Endothelial cell of umbilical vein (primary cell): Measurements from ENCODE around the gene CPLX1. TPM values are rescaled to one million over a fixed set of nuclear protein-coding genes. Genes with fewer than 3 reads are reported as not detected.

Source experiments
- BruUV-seq: library from RNA; stranded (reverse); fragments of 400-500 nt; replicated peaks from 2 replicates; lab custom pipeline; 2021; lab: Mats Ljungman, UMichigan
- CTCF ChIA-PET: fragments of 300-600, 350-600 bp; sonication (Branson Sonifier 250); formaldehyde crosslinking; loops from one replicate; lab custom pipeline; 2021; ENCODE audit warnings: antibody characterized with exemption, inconsistent platforms; lab: Charles Lee
- POLR2A ChIA-PET: fragments of 300-600, 350-600 bp; sonication (Branson Sonifier 250); formaldehyde crosslinking; loops from one replicate; lab custom pipeline; 2021; ENCODE audit warnings: antibody characterized with exemption, inconsistent platforms; lab: Charles Lee
- DNase-seq: peaks from one replicate; pipeline ENCODE4 v3.0.0-alpha.2; 2011; ENCODE audit warnings: low read depth, low spot score
- FAIRE-seq: peaks from 2 replicates; lab custom pipeline; 2011; peaks lifted over from hg19 to GRCh38; lab: Jason Lieb, UNC
- H2AFZ ChIP-seq: 2 replicates; pipeline ENCODE4 v1.6.0; 2012; ENCODE audit warnings: low read depth, low read length, control low read depth, inconsistent platforms
- H3K27ac ChIP-seq: 2 replicates; pipeline ENCODE4 v1.5.1; 2011; ENCODE audit warnings: low read depth, mild to moderate bottlenecking, control low read depth, low read length, moderate library complexity; ENCODE audit not compliant: insufficient read depth
- H3K27me3 ChIP-seq, 2 experiments: 2 replicates each; pipeline versions ENCODE4 v1.6.0 to v1.6.1; 2011; ENCODE audit warnings: low read length in 2 of 2, mixed read lengths in 1 of 2; ENCODE audit not compliant: control insufficient read depth in 2 of 2, insufficient read depth in 2 of 2
- H3K36me3 ChIP-seq, 2 experiments: 2 replicates in 1 of 2; 3 replicates in 1 of 2; pipeline ENCODE4 v1.5.1; 2011; ENCODE audit warnings: low read length in 2 of 2, mild to moderate bottlenecking in 1 of 2, moderate library complexity in 1 of 2; ENCODE audit not compliant: control insufficient read depth in 2 of 2, insufficient read depth in 2 of 2; ENCODE audit errors: extremely low read depth in 1 of 2
- H3K4me1 ChIP-seq: 3 replicates; pipeline ENCODE4 v1.5.1; 2011; ENCODE audit warnings: mild to moderate bottlenecking, low read length; ENCODE audit not compliant: control insufficient read depth, insufficient read depth; ENCODE audit errors: extremely low read depth
- H3K4me2 ChIP-seq: 2 replicates; pipeline ENCODE4 v1.6.1; 2011; ENCODE audit warnings: low read length, control low read depth, mixed read lengths; ENCODE audit not compliant: insufficient read depth
- H3K4me3 ChIP-seq, 3 experiments: fragments of 200-600 bp in 1 of 3; sonication (generic), shearing (Covaris generic) in 1 of 3; replicated peaks in 1 of 3; 2 replicates each; pipeline ENCODE4 v1.5.1; 2011 to 2016; ENCODE audit warnings: control low read depth in 3 of 3, low read length in 3 of 3, mild to moderate bottlenecking in 2 of 3, inconsistent platforms in 1 of 3, low read depth in 1 of 3, moderate library complexity in 1 of 3; ENCODE audit not compliant: insufficient read depth in 1 of 3
- H3K79me2 ChIP-seq: 2 replicates; pipeline ENCODE4 v1.6.0; 2012; ENCODE audit warnings: low read length, inconsistent platforms; ENCODE audit not compliant: control insufficient read depth, insufficient read depth
- H3K9ac ChIP-seq: replicated peaks from 2 replicates; pipeline ENCODE3; 2011; ENCODE audit warnings: low read length, control low read depth; ENCODE audit not compliant: insufficient read depth; ENCODE audit errors: extremely low read depth
- H3K9me1 ChIP-seq: replicated peaks from 3 replicates; pipeline ENCODE4 v1.6.0; 2011; ENCODE audit warnings: mild to moderate bottlenecking, low read length; ENCODE audit not compliant: control insufficient read depth, insufficient read depth; ENCODE audit errors: extremely low read depth
- H3K9me3 ChIP-seq: replicated peaks from 2 replicates; pipeline ENCODE4 v1.5.1; 2012; ENCODE audit warnings: low read length, inconsistent platforms; ENCODE audit not compliant: control insufficient read depth, insufficient read depth
- H4K20me1 ChIP-seq: replicated peaks from 2 replicates; pipeline ENCODE3; 2011; ENCODE audit warnings: mild to moderate bottlenecking, low read length; ENCODE audit not compliant: control insufficient read depth, insufficient read depth; ENCODE audit errors: extremely low read depth
- FOS ChIP-seq: IDR thresholded peaks from 2 replicates; pipeline ENCODE4 v1.6.1; 2011; ENCODE audit warnings: mild to moderate bottlenecking, low read length, moderate library complexity, borderline replicate concordance; ENCODE audit not compliant: insufficient read depth
- GATA2 ChIP-seq: IDR thresholded peaks from 2 replicates; pipeline ENCODE4 v1.7.0; 2011; ENCODE audit warnings: low read depth, mild to moderate bottlenecking, moderate library complexity, mixed read lengths, low read length; ENCODE audit not compliant: insufficient read length, insufficient read depth
- JUN ChIP-seq: IDR thresholded peaks from 2 replicates; pipeline ENCODE4 v1.6.1; 2011; ENCODE audit warnings: borderline replicate concordance, low read depth; ENCODE audit not compliant: insufficient read length, insufficient read depth
- POLR2AphosphoS5 ChIP-seq: IDR thresholded peaks from 2 replicates; pipeline ENCODE4 v1.6.1; 2012; ENCODE audit warnings: low read depth, mild to moderate bottlenecking, control low read depth, low read length, moderate library complexity; ENCODE audit not compliant: insufficient read depth
- dilution Hi-C: fragments of 300-500 bp; cut with MboI; formaldehyde crosslinking; loops from one replicate; pipeline ENCODE4 v1.15.0; 2019; ENCODE audit warnings: low sequenced_read_pairs; ENCODE audit not compliant: extremely low pct_ligation_motif_present
- intact Hi-C: fragments of 100-400 bp; cut with micrococcal nuclease; formaldehyde crosslinking; loops from one replicate; pipeline ENCODE4 v1.10.0; 2022
- polyA plus RNA-seq, 4 experiments: library from polyadenylated mRNA; depleted of rRNA in 3 of 4; stranded (reverse) in 3 of 4; unstranded in 1 of 4; fragments of >200 nt; gene quantifications; 2 replicates each; pipeline versions ENCODE4 v1.2.1 to v1.2.3, GENCODE V29; 2011 to 2012; ENCODE audit warnings: missing spikeins in 1 of 4
- total RNA-seq: library from RNA; stranded (reverse); gene quantifications from 2 replicates; pipeline ENCODE4 v1.2.3, GENCODE V29; 2021
- TF ChIP-seq, protein P1 (sequence below): IDR thresholded peaks from 2 replicates; pipeline ENCODE4 v1.6.1; 2011; ENCODE audit not compliant: insufficient read depth, insufficient read length
- TF ChIP-seq, protein P2 (sequence below), 2 donors: IDR thresholded peaks; 1 replicate in 1 of 2; 2 replicates in 1 of 2; pipeline ENCODE4 v1.5.1; 2011; ENCODE audit warnings: low read length in 2 of 2, mild to moderate bottlenecking in 2 of 2, moderate library complexity in 2 of 2, control low read depth in 1 of 2, inconsistent platforms in 1 of 2, low read depth in 1 of 2; ENCODE audit not compliant: insufficient read depth in 1 of 2; ENCODE audit errors: extremely low read depth in 1 of 2

Gene CPLX1
- total and polyA plus RNA-seq, 2 donors (not counting 3 experiments of a cell fraction or from before 2014, with no cell fraction given) = 1.0 to 1.8 TPM

DNA sequence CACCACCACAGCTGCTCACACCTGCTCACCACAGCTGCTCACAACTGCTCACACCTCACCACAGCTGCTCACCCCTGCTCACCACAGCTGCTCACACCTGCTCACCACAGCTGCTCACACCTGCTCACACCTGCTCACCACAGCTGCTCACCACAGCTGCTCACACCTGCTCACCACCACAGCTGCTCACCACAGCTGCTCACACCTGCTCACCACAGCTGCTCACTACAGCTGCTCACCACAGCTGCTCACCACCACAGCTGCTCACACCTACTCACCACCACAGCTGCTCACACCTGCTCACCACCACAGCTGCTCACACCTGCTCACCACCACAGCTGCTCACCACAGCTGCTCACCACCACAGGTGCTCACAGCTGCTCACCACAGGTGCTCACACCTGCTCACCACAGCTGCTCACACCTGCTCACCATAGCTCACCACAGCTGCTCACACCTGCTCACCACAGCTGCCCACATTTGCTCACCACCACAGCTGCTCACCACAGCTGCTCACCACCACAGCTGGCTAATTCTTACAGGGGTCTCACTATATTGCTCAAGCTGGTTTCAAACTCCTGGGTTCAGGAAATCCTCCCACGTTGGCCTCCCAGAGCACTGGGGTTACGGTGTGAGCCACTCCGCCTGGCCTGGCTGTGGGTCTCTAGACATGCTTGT lies 30.4 kb upstream of the CPLX1 start:
- Histone ChIP-seq H3K79me2 (no peaks in the 10 kb centered on the region), H3K9ac (no peak overlapping the region), H3K9me3 (no peaks in the 10 kb centered on the region), H3K27ac (no peak overlapping the region), H3K4me1 (no peaks in the 10 kb centered on the region), H2AFZ (no peak overlapping the region), H3K9me1 (no peaks in the 10 kb centered on the region), H3K4me3 (no peak overlapping the region), H3K36me3 (peaks cover 7 to 33% of the 10 kb centered on the region in 2 experiments), H4K20me1 (no peaks in the 10 kb centered on the region), H3K27me3 (no peaks in the 10 kb centered on the region), H3K4me2 (no peak overlapping the region)
- FAIRE-seq (no peak), DNase-seq (no peak)
- BruUV-seq = no TSS peak
- intact Hi-C loops = no loop called here
- TF ChIP-seq JUN = no peak
- no peak for TF ChIP-seq GATA2
- TF ChIP-seq POLR2AphosphoS5 = no peak
- TF ChIP-seq, protein P1, sequence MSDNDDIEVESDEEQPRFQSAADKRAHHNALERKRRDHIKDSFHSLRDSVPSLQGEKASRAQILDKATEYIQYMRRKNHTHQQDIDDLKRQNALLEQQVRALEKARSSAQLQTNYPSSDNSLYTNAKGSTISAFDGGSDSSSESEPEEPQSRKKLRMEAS = no peak
- TF ChIP-seq, protein P2, sequence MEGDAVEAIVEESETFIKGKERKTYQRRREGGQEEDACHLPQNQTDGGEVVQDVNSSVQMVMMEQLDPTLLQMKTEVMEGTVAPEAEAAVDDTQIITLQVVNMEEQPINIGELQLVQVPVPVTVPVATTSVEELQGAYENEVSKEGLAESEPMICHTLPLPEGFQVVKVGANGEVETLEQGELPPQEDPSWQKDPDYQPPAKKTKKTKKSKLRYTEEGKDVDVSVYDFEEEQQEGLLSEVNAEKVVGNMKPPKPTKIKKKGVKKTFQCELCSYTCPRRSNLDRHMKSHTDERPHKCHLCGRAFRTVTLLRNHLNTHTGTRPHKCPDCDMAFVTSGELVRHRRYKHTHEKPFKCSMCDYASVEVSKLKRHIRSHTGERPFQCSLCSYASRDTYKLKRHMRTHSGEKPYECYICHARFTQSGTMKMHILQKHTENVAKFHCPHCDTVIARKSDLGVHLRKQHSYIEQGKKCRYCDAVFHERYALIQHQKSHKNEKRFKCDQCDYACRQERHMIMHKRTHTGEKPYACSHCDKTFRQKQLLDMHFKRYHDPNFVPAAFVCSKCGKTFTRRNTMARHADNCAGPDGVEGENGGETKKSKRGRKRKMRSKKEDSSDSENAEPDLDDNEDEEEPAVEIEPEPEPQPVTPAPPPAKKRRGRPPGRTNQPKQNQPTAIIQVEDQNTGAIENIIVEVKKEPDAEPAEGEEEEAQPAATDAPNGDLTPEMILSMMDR (IDR thresholded peaks at IDR 0.05; ENCODE audit: extremely low read depth in 1 of 2, insufficient read depth in 1 of 2, low read depth in 1 of 2, low read length in 2 of 2) = no peak
- no peak for TF ChIP-seq FOS
- POLR2A ChIA-PET = no interaction called here
- CTCF ChIA-PET = interaction anchor here (0.9 kb wide), 1 partner anchor 26 kb away, joined by 3 read pairs; no protein-coding TSS in a partner anchor
- dilution Hi-C loops = no loop called here
